Gastroesophageal sphincter (tissue), 3 donors: ENCODE data around the gene MRPL47.

Source experiments
- EP300 ChIP-seq: sonication (generic); formaldehyde crosslinking; IDR thresholded peaks from one replicate; pipeline ENCODE4 v1.6.1; 2017; ENCODE audit warnings: antibody characterized with exemption, mild to moderate bottlenecking
- POLR2A ChIP-seq, 2 donors: fragments of 450-650 bp; IDR thresholded peaks; one replicate each; pipeline ENCODE4 v1.6.1; 2017; ENCODE audit warnings: antibody characterized with exemption in 2 of 2, mild to moderate bottlenecking in 2 of 2, moderate library complexity in 1 of 2
- POLR2AphosphoS5 ChIP-seq: sonication (generic); formaldehyde crosslinking; IDR thresholded peaks from one replicate; pipeline ENCODE4 v1.6.1; 2017; ENCODE audit warnings: antibody characterized with exemption
- TF ChIP-seq, protein P1 (sequence below), 4 experiments: fragments of 200-600 bp in 2 of 4; fragments of 450-650 bp in 2 of 4; sonication (generic) in 1 of 4; IDR thresholded peaks; one replicate each; pipeline ENCODE4 v1.5.1; 2017 to 2019; ENCODE audit warnings: antibody characterized with exemption in 4 of 4, mild to moderate bottlenecking in 2 of 4, moderate library complexity in 2 of 4

DNA sequence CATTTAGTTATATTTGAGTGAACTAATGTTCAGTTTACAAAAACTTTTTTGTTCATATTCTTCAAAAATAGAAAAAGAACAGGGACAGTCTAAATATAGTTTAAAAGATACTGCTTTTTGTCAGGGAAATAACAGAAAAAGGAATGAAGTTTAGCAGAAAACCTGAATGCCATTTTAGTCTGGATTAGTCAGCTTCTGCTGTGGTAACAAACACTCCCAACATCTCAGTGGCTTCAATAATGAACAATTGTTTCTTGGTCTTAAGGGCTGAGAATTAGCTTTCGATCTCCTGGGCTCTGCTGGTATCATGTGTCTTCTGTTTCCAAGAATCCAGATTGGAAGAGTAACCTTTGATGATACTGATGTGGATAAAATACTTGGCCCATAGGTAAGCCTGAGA, 36.0 kb upstream of the MRPL47 start:
- TF ChIP-seq POLR2A (IDR thresholded peaks at IDR 0.05) (no peak), POLR2AphosphoS5 (no peak), EP300 (no peak)
- TF ChIP-seq, protein P1, sequence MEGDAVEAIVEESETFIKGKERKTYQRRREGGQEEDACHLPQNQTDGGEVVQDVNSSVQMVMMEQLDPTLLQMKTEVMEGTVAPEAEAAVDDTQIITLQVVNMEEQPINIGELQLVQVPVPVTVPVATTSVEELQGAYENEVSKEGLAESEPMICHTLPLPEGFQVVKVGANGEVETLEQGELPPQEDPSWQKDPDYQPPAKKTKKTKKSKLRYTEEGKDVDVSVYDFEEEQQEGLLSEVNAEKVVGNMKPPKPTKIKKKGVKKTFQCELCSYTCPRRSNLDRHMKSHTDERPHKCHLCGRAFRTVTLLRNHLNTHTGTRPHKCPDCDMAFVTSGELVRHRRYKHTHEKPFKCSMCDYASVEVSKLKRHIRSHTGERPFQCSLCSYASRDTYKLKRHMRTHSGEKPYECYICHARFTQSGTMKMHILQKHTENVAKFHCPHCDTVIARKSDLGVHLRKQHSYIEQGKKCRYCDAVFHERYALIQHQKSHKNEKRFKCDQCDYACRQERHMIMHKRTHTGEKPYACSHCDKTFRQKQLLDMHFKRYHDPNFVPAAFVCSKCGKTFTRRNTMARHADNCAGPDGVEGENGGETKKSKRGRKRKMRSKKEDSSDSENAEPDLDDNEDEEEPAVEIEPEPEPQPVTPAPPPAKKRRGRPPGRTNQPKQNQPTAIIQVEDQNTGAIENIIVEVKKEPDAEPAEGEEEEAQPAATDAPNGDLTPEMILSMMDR (IDR thresholded peaks at IDR 0.05): no peak
